ENCODE measurements around the gene MREG.

- TF ChIP-seq POLR2A (IDR thresholded peaks at IDR 0.05) (no peak), CTCF (IDR thresholded peaks at IDR 0.05) (no peak), EP300 (IDR thresholded peaks at IDR 0.05) (no peak)
These were observed 11.5 kb upstream of the MREG start for GRCh38 chr2:216024779-216025336.
